Measurements from ENCODE around the gene DDX39B. TPM values are rescaled to one million over a fixed set of nuclear protein-coding genes. Genes with fewer than 3 reads are reported as not detected.

DDX39B gene
- total RNA-seq, 1 experiment from 2014 or later, result 813 TPM

DNA sequence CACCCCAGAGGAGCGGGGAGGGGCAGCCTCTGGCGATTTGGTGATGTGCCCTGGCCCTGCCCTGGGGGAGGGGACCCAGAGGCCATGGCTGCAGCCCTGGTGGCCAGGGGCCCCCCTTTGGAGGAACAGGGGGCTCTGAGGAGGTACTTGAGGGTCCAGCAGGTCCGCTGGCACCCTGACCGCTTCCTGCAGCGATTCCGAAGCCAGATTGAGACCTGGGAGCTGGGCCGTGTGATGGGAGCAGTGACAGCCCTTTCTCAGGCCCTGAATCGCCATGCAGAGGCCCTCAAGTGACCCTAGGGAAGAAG is 16.5 kb upstream of the DDX39B start:
- H3K27me3 ChIP-seq (ENCODE audit: insufficient read depth, low read length), result no peaks in the 10 kb centered on the region
- no CpG with 5 or more reads among the region's 8 CpGs for WGBS (ENCODE audit: extremely low coverage, insufficient read length, low lambda C conversion rate)
- no peak overlapping the region for H2BK12ac ChIP-seq (ENCODE audit: insufficient read length, low read depth, low read length)
- no peak overlapping the region for H2BK20ac ChIP-seq (ENCODE audit: low read depth, low read length, poor library complexity, severe bottlenecking)
- H3K23ac ChIP-seq (ENCODE audit: insufficient read length, low read depth, low read length), result no peak overlapping the region
- H3T11ph ChIP-seq (ENCODE audit: low read length), result no peak overlapping the region
- no peaks in the 10 kb centered on the region for H3K79me2 ChIP-seq (ENCODE audit: insufficient read depth, low read length)
- no peak for DNase-seq
- H3K4ac ChIP-seq (ENCODE audit: low read depth, low read length), result no peak overlapping the region
- H3K9ac ChIP-seq (ENCODE audit: extremely low read depth, insufficient read length, low read length), result no peak overlapping the region
- H2AFZ ChIP-seq (ENCODE audit: low read length), result no peak overlapping the region
- no peak overlapping the region for H4K91ac ChIP-seq (ENCODE audit: insufficient read length, low read depth, low read length)
- no peak overlapping the region for H3K27ac Mint-ChIP-seq
- H3K27ac ChIP-seq (ENCODE audit: insufficient read length, low read depth, low read length), result no peak overlapping the region
- no peaks in the 10 kb centered on the region for H3K79me1 ChIP-seq (ENCODE audit: insufficient read depth, low read depth, low read length, poor library complexity, severe bottlenecking)
- H3K14ac ChIP-seq (ENCODE audit: insufficient read depth, low read length), result no peak overlapping the region
- H2BK5ac ChIP-seq (ENCODE audit: insufficient read length, low read length), result no peak overlapping the region
- no peak overlapping the region for H2BK120ac ChIP-seq (ENCODE audit: low read depth, low read length, poor library complexity, severe bottlenecking)
- no peak overlapping the region for H3K4me3 Mint-ChIP-seq
- no peak overlapping the region for H3K56ac ChIP-seq (ENCODE audit: insufficient read length, low read depth, low read length)
- H3K9me3 Mint-ChIP-seq, result no peaks in the 10 kb centered on the region
- no peak overlapping the region for H3K4me2 ChIP-seq (ENCODE audit: insufficient read depth, insufficient read length, low read length)
- no peaks in the 10 kb centered on the region for H3K23me2 ChIP-seq (ENCODE audit: insufficient read length, low read depth, low read length, poor library complexity, severe bottlenecking)
- no peaks in the 10 kb centered on the region for H3K9me3 ChIP-seq (ENCODE audit: control insufficient read depth, low read depth, low read length)
- no peaks in the 10 kb centered on the region for H4K20me1 ChIP-seq (ENCODE audit: control insufficient read depth, insufficient read depth, insufficient read length)
- peaks cover 14 to 39% (median 28%) of the 10 kb centered on the region in 3 experiments; a peak in 6 of 7 replicates for H3K36me3 Mint-ChIP-seq (ENCODE audit: insufficient read depth in 1 of 3, low read depth in 3 of 3)
- TF ChIP-seq, protein P1, sequence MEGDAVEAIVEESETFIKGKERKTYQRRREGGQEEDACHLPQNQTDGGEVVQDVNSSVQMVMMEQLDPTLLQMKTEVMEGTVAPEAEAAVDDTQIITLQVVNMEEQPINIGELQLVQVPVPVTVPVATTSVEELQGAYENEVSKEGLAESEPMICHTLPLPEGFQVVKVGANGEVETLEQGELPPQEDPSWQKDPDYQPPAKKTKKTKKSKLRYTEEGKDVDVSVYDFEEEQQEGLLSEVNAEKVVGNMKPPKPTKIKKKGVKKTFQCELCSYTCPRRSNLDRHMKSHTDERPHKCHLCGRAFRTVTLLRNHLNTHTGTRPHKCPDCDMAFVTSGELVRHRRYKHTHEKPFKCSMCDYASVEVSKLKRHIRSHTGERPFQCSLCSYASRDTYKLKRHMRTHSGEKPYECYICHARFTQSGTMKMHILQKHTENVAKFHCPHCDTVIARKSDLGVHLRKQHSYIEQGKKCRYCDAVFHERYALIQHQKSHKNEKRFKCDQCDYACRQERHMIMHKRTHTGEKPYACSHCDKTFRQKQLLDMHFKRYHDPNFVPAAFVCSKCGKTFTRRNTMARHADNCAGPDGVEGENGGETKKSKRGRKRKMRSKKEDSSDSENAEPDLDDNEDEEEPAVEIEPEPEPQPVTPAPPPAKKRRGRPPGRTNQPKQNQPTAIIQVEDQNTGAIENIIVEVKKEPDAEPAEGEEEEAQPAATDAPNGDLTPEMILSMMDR (conservative IDR thresholded peaks at IDR 0.05), result no peak
- H3K4me1 Mint-ChIP-seq, result peaks cover 4 to 18% of the 10 kb centered on the region in 2 experiments; a peak in 3 of 4 replicates
- no peak overlapping the region for H3K18ac ChIP-seq (ENCODE audit: insufficient read length, low read depth, low read length)
- no peak overlapping the region for H2AK5ac ChIP-seq (ENCODE audit: insufficient read length, low read length)
- H4K5ac ChIP-seq (ENCODE audit: insufficient read length, low read depth, low read length), result no peak overlapping the region
- no peak overlapping the region for H4K8ac ChIP-seq (replicated peaks; ENCODE audit: insufficient read length, low read depth, low read length)
- H3K27me3 Mint-ChIP-seq (ENCODE audit: low read depth), result no peaks in the 10 kb centered on the region
- peaks cover 4% of the 10 kb centered on the region; the same call in 1 of the 2 replicates for H3K4me1 ChIP-seq (ENCODE audit: insufficient read depth, low read length)
- H2BK15ac ChIP-seq (ENCODE audit: low read depth, low read length), result no peak overlapping the region
